OCI-LY1 (cell line): Measurements from ENCODE around the gene PSMD1.
"Not testable (repeated sequence)": the region's sequence is repeated elsewhere in the genome, so short reads cannot be mapped to it uniquely, and the experiment has no call there.

Experiments
- H2AFZ ChIP-seq: fragments of 200-600 bp; sonication (generic), shearing (Covaris generic); 2 replicates; pipeline ENCODE4 v1.6.0; 2014; ENCODE audit warnings: antibody characterized with exemption, mild to moderate bottlenecking, low read length
- H3F3A ChIP-seq: fragments of 200-600 bp; sonication (generic), shearing (Covaris generic); 2 replicates; pipeline ENCODE4 v1.6.0; 2014; ENCODE audit warnings: mild to moderate bottlenecking, antibody characterized with exemption, low read length, moderate library complexity; ENCODE audit not compliant: insufficient read depth
- H3K27ac ChIP-seq: fragments of 200-600 bp; sonication (generic); 2 replicates; pipeline ENCODE4 v1.5.1; 2014; ENCODE audit warnings: low read length, mixed run types, mild to moderate bottlenecking, low read depth; ENCODE audit not compliant: poor library complexity, severe bottlenecking
- H3K27me3 ChIP-seq: fragments of 200-600 bp; sonication (generic); 2 replicates; pipeline ENCODE4 v1.6.0; 2014; ENCODE audit warnings: antibody characterized with exemption, mild to moderate bottlenecking, low read length, moderate library complexity; ENCODE audit not compliant: insufficient read depth
- H3K36me3 ChIP-seq: fragments of 200-600 bp; sonication (generic); 2 replicates; pipeline ENCODE4 v1.6.1; 2014; ENCODE audit warnings: mild to moderate bottlenecking, antibody characterized with exemption, low read length, moderate library complexity, mixed read lengths; ENCODE audit not compliant: insufficient read depth
- H3K4me1 ChIP-seq: fragments of 200-600 bp; sonication (generic); 2 replicates; pipeline ENCODE4 v1.5.1; 2014; ENCODE audit warnings: mild to moderate bottlenecking, low read length, moderate library complexity; ENCODE audit not compliant: insufficient read depth, severe bottlenecking
- H3K4me2 ChIP-seq: fragments of 200-600 bp; sonication (generic), shearing (Covaris generic); 2 replicates; pipeline ENCODE4 v1.6.1; 2014; ENCODE audit warnings: low read length
- H3K4me3 ChIP-seq: fragments of 200-600 bp; sonication (generic); 2 replicates; pipeline ENCODE4 v1.5.1; 2014; ENCODE audit warnings: low read length, low read depth, mild to moderate bottlenecking, mixed read lengths; ENCODE audit not compliant: poor library complexity, severe bottlenecking
- H3K79me2 ChIP-seq: fragments of 200-600 bp; shearing (Covaris generic); 2 replicates; pipeline ENCODE4 v1.6.1; 2016; ENCODE audit warnings: mixed run types, low read length, mixed read lengths; ENCODE audit not compliant: insufficient read depth
- H3K9ac ChIP-seq: fragments of 200-600 bp; sonication (generic), shearing (Covaris generic); 2 replicates; pipeline ENCODE4 v1.6.1; 2014; ENCODE audit warnings: mild to moderate bottlenecking, low read length, mixed read lengths
- H3K9me2 ChIP-seq: fragments of 200-600 bp; sonication (generic), shearing (Covaris generic); 2 replicates; pipeline ENCODE4 v1.6.1; 2014; ENCODE audit warnings: low read depth, mild to moderate bottlenecking, low read length, mixed read lengths
- H3K9me3 ChIP-seq: fragments of 200-600 bp; shearing (Covaris generic); 2 replicates; pipeline ENCODE4 v1.6.1; 2014; ENCODE audit warnings: low read length, mixed read lengths
- H4K20me1 ChIP-seq: fragments of 200-600 bp; sonication (generic), shearing (Covaris generic); 2 replicates; pipeline ENCODE4 v1.6.0; 2016; ENCODE audit warnings: mild to moderate bottlenecking, low read length; ENCODE audit not compliant: insufficient read depth
- CTCF ChIP-seq: fragments of 200-600 bp; sonication (generic), shearing (Covaris generic); IDR thresholded peaks from 2 replicates; pipeline ENCODE4 v1.5.1; 2017; ENCODE audit warnings: mild to moderate bottlenecking, antibody characterized with exemption, low read length, moderate library complexity, mixed read lengths
- EZH2 ChIP-seq: fragments of 200-600 bp; sonication (generic), shearing (Covaris generic); IDR thresholded peaks from 2 replicates; pipeline ENCODE4 v1.8.0; 2017; ENCODE audit warnings: borderline replicate concordance, mixed run types, mild to moderate bottlenecking, antibody characterized with exemption, low read length, moderate library complexity, mixed read lengths

Gene PSMD1

GRCh38 chr2:231018184-231018583 lies 38.5 kb upstream of the PSMD1 start:
- no peak overlapping the region for H3K27ac ChIP-seq
- no peak overlapping the region for H3K4me3 ChIP-seq
- no peaks in the 10 kb centered on the region for H3K4me1 ChIP-seq
- no peak for TF ChIP-seq EZH2
- no peaks in the 10 kb centered on the region for H3F3A ChIP-seq
- no peaks in the 10 kb centered on the region for H4K20me1 ChIP-seq
- no peaks in the 10 kb centered on the region for H3K9me2 ChIP-seq
- no peaks in the 10 kb centered on the region for H3K36me3 ChIP-seq
- peaks cover 3% of the 10 kb centered on the region; the same call in 1 of the 2 replicates for H3K27me3 ChIP-seq
- H3K9me3 ChIP-seq = no peaks in the 10 kb centered on the region
- H3K79me2 ChIP-seq = no peaks in the 10 kb centered on the region
- no peak overlapping the region for H2AFZ ChIP-seq
- no peak overlapping the region for H3K4me2 ChIP-seq
- H3K9ac ChIP-seq = no peak overlapping the region

GRCh38 chr2:231025059-231025458 lies 31.6 kb upstream of the PSMD1 start:
- not testable (repeated sequence) for H3K4me1 ChIP-seq, H3K9me2 ChIP-seq, H3K79me2 ChIP-seq, H4K20me1 ChIP-seq, H3K4me3 ChIP-seq, H3K36me3 ChIP-seq, H3K9me3 ChIP-seq, H3K4me2 ChIP-seq, H3K27me3 ChIP-seq, H3K27ac ChIP-seq, H3F3A ChIP-seq, H2AFZ ChIP-seq, H3K9ac ChIP-seq

GRCh38 chr2:231028889-231029288 lies 27.8 kb upstream of the PSMD1 start:
- no peak overlapping the region for H3K27ac ChIP-seq
- no peaks in the 10 kb centered on the region for H3F3A ChIP-seq
- H3K36me3 ChIP-seq = no peaks in the 10 kb centered on the region
- no peaks in the 10 kb centered on the region for H3K79me2 ChIP-seq
- no peaks in the 10 kb centered on the region for H3K27me3 ChIP-seq
- no peak overlapping the region for H3K4me2 ChIP-seq
- TF ChIP-seq CTCF = no peak
- TF ChIP-seq EZH2 = no peak
- no peaks in the 10 kb centered on the region for H4K20me1 ChIP-seq
- no peaks in the 10 kb centered on the region for H3K9me3 ChIP-seq
- no peaks in the 10 kb centered on the region for H3K4me1 ChIP-seq
- no peak overlapping the region for H3K9ac ChIP-seq
- H3K4me3 ChIP-seq = no peak overlapping the region
- H3K9me2 ChIP-seq = no peaks in the 10 kb centered on the region
- no peak overlapping the region for H2AFZ ChIP-seq

- no peak overlapping the region for H3K27ac ChIP-seq
- no peaks in the 10 kb centered on the region for H3K79me2 ChIP-seq
- no peak overlapping the region for H3K4me3 ChIP-seq
- H3K4me2 ChIP-seq = no peak overlapping the region
- no peaks in the 10 kb centered on the region for H3K9me3 ChIP-seq
- H3K36me3 ChIP-seq = no peaks in the 10 kb centered on the region
- H3F3A ChIP-seq = no peaks in the 10 kb centered on the region
- H3K9ac ChIP-seq = no peak overlapping the region
- H2AFZ ChIP-seq = no peak overlapping the region
- peaks cover 5% of the 10 kb centered on the region for H3K4me1 ChIP-seq
- no peaks in the 10 kb centered on the region for H3K27me3 ChIP-seq
- H4K20me1 ChIP-seq = no peaks in the 10 kb centered on the region
- no peaks in the 10 kb centered on the region for H3K9me2 ChIP-seq
- TF ChIP-seq EZH2 (no peak), CTCF (no peak)
Observed at GRCh38 chr2:231029563-231029962, 27.1 kb upstream of the PSMD1 start.
